Measurements from ENCODE around the gene TMEM204.

The TMEM204 gene

GRCh38 chr16:1499756-1500464 is 33.6 kb upstream of the TMEM204 start:
- DNase-seq = no peak

DNA sequence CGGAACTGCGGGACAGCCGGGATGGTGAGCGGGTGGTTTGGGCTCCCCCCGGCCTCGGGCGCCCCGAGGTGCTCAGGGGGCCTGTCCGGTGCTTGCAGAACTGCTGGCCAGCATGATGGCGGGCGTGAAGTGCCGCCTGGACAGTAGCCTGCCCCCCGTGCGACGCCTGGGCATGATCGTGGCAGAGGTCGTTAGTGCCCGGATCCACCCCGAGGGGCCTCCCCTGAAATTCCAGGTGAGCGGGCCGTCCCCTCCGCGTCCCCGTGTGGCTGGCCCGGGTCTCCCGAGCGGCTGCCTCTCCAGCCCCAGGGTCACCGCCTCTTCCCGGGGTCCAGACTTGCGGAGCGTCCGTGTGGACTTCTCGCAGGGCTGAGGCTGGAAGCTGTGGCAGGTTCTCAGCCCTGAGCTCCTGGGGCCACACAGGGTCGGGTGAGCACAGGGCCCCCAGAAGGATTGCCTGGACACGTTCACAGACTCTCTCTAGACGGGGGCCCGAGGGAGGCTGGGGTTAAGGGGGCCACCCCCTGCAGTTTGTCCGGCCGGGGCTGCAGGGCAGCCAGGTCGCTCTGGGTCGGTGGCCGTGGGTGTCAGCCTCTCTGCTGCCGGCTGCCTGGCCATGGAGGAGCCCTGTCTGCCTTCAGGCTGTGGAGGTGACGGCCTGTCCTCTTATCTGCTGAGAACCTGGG is 32.9 kb upstream of the TMEM204 start:
- no peak for DNase-seq

DNA sequence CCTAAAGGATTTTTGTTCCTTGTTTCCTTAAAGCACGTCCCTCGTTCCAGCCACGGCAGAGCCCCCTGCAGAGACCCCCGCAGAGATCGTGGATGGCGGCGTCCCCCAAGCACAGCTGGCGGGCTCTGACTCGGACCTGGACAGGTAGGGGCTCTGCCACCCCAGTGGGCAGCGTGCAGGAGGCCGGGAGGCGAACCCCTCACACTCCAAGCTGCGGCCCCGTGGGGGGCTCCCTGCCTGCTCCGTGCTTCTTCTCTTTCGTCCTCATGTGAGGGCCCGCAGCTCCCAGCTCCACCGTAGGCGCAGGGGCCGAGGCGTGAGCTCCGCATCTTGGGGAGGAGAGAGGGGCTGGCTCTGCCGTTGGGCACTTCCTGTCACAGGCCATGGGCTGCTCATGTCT is 31.8 kb upstream of the TMEM204 start:
- no peak for DNase-seq

- no peak for DNase-seq
These were observed 31.1 kb upstream of the TMEM204 start for GRCh38 chr16:1502092-1503004.

DNA sequence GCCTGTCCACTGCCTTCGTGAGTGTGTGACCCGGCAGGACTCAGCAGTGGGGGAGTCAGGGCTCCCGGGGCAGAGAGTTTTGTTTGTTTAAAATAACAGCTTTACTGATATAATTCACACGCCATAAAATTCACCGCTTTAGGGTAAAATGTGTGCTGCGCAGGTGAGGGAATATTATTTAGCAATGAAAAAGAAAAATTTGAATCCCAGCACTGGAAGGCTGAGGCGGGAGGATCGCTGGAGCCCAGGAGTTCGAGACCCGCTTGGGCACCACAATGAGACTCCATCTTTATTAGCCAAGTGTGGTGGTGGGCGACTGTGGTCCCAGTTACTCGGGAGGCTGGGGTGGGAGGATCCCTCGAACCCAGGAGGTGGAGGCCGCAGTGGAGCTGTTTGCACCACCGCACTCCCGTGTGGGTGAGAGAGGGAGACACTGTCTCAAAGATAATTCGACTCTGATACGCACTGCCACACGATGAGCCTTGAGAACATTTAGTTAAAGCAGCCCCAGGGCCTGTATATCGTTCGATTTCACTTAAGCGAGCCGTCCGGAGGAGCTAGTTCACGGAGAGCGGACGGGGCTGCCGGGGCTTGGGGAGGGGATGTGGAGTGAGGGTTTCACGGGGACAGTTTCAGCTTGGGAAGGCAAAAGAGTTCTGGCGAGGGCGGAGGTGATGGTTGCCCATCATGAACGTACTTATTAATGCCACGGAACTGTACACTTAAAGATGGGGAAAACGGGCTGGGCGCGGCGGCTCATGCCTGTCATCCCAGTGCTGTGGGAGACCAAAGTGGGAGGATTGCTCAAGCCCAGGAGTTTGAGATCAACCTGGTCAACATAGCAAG is 30.1 kb upstream of the TMEM204 start:
- no peak for DNase-seq

DNA sequence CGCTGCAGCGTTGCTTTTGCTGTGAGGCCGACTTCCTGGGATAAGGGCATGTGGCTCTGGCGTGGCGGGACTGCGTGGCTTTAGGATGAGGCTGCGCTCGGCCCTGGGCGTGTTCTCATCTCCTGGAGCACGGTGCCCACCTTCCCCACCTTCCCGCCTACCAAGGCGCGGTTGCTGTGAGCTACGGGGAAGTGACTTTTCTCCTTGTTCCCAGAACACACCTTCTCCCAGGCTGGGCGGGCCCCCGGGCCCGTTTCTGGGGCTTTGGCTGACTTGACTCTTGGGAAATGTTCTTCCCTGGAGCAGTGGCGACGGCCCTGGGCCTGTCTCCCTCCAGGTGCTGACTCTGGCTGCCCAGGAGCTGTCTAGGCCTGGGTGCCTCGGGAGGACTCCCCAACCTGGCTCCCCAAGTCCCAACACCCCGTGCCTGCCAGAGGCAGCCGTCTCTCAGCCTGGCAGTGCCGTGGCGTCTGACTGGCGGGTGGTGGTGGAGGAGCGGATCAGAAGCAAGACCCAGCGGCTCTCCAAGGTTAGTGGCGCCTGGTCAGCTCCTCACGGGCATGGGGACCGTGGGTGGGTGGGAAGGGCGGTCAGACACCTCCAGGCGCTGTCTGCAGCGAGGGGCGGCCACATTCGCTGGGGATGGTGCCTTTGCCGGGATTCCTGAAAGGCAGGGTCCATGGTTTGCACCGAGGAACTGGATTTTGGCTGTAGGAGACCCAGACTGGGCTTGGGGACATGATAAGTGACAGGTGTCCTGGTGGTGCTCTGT is 28.2 kb upstream of the TMEM204 start:
- no peak for DNase-seq

DNA sequence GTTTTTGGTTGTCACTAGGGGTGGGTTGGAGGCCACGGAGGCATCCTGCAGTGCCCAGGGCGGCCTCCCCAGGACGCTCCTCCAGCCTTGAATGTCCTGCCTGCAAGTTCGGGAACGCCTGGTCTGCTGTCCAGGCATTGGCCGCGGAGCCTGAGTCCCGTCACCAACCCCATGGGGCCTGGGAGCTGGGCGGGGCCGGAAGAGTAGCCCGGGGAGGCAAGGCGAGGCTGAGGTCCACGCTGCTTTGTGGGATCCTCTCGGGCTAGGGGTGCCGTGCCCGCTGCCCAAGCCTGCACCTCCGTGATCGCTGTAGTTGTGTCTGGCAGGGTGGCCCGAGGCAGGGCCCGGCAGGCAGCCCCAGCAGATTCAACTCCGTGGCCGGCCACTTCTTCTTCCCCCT is 27.6 kb upstream of the TMEM204 start:
- no peak for DNase-seq

DNA sequence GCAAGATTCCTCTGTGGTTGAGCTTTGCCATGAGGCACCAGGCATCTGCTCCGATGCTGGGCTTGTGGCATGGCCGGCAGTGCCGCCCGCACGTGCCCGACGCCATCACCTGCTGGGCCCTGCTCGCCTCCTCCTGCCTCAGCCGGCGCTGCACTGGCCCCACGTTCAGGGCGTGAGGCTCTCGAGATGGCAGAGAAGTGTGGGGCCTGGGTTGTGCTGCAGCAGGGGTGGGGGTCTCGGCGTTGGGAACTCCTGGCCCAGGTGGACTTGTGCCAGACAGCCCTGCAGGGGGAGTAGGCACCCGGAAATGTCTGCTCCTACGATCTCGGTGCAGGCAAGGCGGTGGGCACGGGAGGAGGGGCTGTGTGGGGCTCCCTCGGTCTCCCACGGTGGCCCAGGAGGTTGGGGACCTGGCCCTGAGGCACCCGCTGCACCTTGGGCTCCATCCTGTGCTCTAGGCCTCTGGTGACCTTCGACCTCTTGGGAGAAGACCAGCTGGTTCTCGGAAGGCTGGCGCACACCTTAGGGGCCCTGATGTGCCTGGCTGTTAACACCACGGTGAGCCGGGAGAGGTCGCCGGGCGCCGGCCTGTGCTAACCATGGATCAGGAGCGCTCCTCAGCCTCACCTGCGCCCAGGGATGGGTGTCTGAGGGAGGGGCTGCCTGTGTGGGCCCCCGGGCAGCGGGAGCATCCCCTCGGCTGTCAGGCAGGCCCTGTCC is 26.8 kb upstream of the TMEM204 start:
- no peak for DNase-seq

DNA sequence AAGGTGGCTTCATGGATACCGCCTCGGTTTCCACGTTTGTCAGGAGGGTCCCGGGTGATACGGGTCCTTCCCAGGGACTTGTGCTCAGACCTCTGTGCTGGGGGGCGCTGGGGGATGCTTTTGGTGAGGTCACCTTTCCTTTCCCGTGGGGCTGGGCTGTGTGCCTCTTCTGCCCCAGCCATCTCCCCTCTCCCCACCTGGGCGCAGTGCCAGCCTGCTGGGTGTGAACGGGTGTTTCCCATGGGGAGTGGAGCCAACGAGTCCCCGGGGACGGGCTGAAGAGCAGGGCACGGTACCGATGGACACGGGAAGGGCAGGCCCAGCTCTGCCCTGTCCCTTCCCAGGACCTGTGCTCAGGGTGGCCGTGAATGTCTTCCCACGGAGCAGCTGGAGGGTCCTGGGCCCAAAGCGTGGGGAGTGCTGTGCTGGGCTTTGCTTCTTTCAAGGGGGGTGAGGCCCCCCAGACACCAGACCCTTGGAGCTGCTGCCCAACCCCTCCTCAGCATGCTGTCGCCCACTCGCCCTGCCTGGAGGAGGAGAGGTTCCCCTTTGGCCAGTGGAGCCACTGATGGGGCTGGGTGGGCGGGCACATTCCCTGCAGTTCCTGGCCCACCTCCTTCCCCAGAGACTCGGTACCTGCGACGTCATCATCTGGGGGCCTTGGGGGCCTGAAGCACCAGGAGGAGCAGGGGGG is 24.8 kb upstream of the TMEM204 start:
- DNase-seq = no peak

GRCh38 chr16:1509307-1510221 is 23.9 kb upstream of the TMEM204 start:
- no peak for DNase-seq

GRCh38 chr16:1510272-1510671 is 23.2 kb upstream of the TMEM204 start:
- no peak for DNase-seq

DNA sequence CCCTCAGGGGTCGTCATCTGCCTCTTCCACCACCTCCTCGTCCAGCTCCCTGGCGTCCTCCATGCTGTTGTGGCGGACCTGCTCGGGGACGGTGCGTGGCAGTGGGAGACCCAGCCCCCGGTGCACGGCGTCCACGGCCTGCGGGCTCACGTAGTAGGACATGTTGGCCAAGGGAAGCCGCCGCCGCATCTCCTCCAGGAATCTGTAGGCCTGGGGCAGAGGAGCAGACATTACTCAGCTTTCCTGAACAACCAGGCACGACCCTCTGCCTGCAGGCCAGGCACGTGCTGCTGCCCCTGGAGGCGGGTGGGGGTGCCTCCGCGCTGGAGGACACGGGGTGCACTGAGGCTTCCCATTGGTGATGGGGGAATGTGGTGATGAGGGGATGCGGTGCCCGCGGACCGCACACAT is 22.5 kb upstream of the TMEM204 start:
- no peak for DNase-seq

DNA sequence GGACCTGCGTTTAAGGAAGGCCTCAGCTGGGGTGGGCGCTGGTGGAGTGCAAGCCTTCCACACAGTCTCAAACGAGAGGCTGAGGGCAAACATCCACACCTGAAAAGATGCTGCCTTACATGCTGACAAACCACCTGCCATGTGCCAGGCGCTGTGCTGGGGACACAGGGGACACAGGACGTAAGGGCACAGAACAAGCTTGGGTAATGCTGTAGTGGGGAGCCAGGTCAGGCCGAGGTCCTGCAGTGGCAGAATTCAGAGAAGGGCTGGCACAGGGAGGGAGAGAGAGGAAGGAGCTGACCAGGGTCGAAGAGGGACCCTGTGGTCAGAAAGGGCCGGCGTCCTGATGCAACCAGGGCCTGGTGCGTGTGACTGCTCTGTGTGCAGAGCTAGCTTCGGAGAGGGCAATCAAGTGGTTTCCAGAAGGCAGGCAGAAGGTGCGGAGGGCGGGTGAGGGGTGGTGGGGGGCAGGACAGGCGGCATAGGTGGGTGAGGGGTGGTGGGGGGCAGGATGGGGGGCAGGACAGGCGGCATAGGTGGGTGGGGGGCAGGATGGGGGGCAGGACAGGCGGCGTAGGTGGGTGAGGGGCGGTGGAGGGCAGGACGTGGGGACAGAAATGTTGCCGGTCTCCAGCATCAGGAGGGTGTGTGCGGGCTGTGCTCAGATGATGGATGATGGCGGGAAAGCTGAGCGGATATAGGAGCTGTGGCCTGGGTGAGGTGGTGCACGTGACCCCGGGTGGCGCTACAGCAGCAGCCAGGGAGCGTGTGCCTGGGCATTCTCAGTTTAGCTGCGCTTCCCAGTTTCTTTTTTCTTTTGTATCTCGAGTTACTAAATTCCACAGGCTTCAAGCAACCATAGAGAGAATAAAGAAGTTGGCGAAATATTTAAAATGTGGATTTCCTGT is 21.6 kb upstream of the TMEM204 start:
- DNase-seq = no peak

- no peak for DNase-seq
These were observed 20.7 kb upstream of the TMEM204 start for GRCh38 chr16:1512774-1513173.

DNA sequence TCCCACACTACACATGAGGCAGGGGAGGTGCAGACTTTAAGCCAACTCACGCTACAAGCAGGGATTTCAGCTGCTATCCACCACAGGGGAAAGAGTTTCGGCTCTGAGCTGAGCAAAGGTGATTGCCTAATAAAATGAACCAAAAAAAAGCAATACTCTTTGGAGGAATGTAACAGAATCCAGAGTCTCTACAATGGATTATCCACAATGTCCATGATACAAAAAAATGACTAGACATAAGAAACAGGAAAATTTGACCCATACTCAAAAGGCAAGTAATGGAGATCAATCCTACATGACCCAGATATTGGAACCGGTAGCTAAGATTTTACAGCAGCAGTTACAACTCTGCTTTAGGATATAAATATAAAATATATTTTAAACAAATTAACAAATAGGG is 19.0 kb upstream of the TMEM204 start:
- no peak for DNase-seq

GRCh38 chr16:1518626-1519135 is 14.8 kb upstream of the TMEM204 start:
- DNase-seq = no peak

- no peak for DNase-seq
These were observed 13.6 kb upstream of the TMEM204 start for GRCh38 chr16:1519831-1520230.

GRCh38 chr16:1520461-1520860 is 13.0 kb upstream of the TMEM204 start:
- no peak for DNase-seq
